Activated naive CD4-positive, alpha-beta T cell treated with Interleukin-2 at 50 U/mL for 16 hours (primary cell): Measurements from ENCODE around the gene NXPH4.

Experiments
- DNase-seq: peaks from one replicate; pipeline ENCODE4 v3.0.0-alpha.2; 2020

Gene NXPH4

DNA sequence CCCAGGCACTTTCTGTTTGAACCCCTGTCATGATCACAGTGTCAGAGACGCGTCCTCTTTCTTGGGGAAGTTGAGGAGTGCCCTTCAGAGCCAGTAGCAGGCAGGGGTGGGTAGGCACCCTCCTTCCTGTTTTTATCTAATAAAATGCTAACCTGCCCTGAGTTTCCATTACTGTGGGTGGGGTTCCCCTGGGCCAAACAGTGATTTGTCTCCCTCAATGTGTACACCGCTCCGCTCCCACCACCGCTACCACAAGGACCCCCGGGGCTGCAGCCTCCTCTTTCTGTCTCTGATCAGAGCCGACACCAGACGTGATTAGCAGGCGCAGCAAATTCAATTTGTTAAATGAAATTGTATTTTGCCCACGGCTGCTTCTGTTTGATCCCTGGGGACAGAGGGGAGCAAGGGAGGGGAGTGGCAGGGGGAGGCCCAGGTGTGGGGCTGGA lies 18.0 kb downstream of the NXPH4 start:
- DNase-seq, result no peak

DNA sequence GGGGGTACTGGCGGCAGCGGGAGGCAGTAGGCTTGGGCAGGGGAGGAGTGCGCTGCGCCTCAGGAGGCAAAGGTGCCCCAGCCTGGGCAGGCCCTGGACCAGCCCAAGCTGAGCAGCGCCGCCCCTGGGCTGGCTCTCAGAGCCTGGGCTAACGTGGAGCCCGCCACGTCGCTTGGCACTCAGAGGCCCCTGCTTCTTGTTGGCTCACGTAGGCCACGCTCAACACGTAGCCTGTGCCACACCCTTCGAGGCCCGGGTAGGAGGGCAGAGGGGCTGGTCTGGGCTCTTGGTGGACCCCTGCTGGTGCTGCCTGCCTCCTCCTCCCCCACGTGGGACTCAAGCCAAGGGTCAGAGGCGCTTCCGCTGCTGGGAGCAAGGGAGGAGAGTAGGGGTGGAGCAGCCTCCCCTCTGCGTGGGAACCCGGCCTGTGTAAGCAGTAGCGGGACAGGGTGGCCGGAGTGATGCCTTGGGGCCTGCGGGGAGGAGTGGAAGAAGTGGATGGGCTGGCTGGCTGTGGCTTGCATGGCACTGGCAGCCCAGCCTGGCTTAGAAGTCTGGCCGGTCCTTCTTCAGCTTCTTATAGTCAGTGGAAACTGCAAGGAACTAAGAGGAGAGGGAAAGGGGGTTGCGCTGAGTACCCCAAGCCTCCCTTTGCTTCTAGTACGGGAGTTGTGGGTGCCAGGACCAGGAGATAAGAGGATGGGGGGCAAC lies 18.6 kb downstream of the NXPH4 start:
- DNase-seq, result no peak

DNA sequence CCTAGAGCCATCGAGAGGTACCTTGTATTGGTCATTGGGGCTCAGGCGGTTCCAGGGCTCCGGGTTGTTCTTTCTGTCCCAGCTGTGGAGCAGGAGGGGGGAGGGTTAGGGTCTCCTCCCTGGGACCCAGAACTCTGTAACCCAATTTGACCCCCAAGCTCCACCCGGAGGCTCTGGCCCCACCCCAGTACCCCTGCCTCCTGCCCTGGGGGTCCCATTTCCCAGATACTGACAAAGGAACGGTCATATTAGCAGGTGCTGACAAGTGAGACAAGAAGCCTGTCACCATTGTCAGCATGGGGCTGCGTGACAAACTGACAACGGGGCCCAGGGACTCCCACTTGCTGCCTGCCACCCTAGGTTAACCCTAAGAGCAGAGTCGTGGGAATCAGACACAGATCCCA lies 19.1 kb downstream of the NXPH4 start:
- no peak for DNase-seq

DNA sequence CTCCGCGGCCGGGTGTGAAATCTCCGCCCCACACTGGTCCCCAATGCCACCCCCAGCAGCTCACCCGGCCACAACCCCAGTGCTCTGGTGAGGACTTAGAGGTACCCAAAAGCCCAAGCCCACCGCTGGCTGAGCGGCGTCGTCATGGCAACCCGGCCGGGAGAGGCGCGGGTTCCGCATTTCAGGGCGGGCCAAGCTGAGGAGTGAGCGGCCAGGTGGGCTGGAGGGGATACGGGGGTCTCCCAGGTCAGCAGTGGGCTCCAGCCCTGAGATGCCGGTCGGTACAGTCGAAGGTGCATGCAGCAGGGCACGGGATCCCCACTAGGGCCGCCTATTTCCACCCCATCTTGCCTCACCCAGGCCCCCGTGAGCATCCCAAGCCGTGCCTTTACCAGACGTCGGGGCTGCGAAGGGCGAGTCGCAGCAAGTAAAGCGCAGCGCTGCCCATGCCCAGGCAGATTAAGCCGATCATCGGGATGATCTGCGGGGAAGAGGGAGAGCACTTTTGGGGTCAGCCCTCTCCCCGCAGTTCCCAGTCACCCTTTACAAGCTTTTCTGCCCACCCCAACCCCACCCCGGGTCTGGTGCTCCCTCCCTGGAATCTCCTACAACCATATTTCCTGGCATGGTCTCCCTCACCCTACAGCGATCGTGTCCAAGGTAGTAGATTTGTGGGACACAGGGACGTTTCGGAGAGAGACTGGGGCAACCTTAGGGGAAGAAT lies 19.8 kb downstream of the NXPH4 start:
- no peak for DNase-seq

DNA sequence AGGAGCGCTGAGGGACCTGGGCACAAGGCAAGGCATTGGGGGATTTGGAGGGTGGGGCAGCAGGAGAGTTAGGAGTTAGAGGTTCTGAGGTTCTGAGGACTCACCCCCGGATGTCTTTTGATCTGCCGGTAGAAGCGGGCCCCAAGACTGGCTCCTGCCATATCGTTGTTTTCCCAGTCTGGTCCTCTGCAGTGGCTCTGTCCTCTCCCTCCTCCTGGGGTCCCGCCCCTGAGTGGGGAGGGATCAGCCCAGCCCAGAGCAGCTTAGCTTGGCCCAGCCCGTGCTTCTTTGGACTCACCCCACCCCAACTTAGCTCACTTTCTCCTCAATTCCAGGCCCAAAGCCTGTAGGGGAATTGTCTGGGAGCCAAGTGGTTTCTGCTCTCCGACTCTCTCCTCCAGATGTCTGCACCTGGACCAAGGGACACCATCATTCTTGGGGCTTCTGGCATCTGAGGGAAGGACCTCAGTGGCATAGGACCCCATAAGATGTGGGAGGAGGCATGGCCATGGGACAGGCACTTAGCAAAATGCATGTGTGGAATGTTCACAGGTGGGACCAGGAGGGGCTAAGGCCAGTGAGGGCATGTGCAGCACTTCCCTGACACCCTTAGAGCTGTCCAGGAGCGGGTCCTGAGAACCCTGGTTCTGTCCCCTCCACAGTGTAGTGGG lies 20.5 kb downstream of the NXPH4 start:
- DNase-seq, result no peak

DNA sequence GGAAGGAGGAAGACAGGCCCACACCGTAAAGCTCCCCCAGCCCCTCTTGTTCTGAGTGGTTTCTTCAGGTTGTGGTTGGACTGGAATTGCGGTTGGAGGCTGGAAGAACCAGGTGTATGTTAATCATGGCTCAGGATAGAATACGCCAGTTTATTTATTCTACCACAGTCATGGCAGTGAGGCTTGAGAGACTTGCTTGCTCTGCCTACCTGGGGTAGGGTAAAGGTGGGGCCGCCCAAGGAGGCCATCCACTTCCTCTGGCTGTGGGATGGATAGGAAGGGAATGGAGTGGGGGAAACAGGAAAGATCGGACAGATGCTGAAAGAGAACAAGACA lies 21.0 kb downstream of the NXPH4 start:
- no peak for DNase-seq

DNA sequence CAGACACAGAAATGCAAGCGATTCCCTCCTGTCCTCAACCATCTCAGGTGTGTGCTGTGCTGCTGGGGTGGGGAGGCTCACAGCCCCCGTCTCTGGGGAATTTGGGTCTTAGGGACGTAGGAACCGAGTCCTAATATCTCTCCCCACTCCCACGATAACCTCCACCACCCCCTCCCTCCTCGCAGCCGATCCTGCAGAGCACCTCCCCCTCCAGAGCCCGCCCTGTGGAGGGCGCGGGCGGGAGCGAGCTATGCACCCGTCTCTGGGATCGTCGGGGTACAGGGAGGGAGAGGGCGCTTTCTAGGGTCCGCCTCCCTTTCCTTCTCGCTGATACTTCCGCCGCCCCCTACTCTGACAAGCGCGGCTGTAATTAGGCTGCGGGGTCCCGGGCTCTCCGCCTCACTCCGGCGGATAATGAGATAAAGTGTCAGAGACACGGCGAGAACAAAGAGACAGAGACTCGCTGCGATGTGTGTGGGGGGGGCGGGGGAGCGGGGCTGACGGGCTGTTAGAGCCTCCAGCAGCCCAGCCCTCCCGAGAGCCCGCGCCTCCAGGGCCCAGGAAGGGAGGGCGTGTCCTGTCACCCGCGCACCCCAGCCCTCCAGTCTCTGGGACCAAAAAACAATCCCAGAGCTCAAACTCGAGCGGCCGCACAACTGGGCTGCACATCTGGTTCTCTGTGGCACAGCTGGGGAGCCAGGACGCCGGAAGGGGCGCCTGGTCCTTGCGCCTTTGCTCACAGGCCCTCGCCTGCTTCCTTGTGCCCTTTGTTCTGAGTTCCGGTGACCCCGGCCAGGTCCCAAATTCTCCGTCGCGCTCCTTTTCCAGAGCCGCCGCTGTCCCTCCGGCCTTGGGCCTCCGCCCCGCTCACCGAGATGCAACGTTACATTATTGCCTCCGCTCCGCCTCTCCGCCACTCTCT lies 21.6 kb downstream of the NXPH4 start:
- peak; percentile 43 for DNase-seq

DNA sequence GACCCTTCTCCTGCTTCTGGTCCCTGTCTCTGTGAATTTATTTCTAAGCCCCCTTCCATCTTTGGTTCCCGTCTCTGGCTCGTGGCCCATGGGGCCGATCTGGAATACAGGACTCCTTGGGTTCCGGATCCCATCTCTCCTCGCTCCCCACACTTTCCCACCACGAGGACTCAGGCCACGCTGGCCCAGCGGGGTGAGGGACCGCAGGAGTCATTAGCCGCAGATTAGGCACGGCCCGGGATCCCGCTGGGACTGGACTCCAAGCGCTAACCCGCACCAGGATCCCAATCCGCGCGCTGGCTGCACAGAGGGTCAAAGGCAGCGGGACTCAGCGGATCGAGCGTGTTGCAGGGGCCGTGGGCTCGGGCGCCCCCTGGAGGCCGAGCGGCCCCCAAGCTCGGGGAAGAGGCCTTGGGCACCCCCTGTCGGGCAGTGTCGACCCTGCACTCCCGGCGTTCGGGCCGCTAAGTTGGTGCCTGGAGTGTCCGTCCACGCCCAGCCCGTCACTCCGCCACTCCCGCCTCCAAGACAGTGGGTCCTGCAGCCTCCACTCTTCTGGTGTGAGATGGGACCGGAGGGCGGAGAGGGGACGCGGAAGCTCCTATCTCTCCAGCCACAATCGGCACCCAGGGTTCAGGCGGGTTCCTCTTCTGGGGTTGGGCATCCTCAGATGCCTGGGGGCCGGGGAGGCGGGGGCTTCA lies 22.4 kb downstream of the NXPH4 start:
- DNase-seq, result peak; percentile 91

DNA sequence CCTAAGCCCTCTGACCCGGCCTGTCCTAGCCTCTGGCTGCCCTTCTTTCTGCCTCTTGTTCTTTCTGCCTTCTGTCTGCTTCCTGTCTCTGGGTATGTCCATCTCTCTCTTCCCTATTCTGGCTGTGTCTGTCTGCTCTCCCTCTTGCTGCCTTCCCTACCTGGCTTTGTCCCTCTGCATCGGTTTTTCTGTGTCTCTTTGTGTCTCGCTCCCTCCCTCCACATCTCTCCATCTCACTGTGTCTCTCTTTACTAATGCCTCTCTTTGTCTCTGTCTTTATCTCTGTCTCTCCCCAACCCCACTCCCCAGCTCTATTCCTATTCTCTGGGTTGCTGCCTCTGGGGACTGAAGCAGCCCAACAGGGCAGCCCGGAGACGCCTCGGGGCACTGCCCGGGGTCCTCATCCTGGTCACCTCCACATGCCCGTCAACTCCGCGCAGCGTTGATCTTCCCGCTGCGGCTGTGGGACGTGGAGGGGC lies 23.0 kb downstream of the NXPH4 start:
- DNase-seq, result no peak

DNA sequence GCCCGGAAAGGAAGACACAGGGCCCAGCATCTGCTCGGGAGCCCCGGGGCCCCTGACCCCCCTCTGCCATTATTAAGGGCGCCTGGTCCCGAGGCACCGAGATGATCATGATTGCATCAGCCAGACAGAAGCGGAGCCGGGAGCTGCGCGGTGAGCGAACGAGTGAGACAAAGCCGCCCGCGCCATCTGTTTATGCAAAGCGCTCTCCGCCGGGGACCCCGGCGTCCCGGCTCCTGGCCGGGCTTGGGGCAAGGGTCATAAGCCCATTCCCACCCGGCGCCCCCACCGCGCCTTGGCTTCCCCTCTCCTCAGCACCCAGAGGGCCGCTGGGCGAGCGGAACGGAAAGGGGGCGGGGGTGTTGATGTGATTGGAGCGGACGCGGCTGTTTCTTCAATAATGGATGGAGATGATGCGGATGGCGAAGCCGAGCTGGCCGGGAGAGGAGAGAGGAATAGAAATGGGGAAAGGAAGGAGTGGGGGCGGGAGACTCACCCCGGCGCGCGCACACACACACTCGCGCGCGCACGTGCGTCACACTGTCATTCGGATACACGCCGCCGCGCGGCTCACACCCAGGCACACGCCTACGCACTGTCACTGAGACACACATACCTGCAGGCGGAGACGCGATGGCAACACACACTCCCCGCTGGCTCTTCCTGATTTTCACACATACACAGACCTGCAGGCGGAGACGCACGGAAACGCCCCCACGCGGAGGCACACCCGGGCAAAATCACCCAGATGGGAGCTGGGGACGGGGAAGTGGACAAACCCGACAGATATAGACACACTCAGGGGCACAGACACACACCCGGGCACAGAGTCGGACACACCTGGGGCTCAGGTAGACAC lies 23.7 kb downstream of the NXPH4 start:
- DNase-seq, result peak; percentile 78

DNA sequence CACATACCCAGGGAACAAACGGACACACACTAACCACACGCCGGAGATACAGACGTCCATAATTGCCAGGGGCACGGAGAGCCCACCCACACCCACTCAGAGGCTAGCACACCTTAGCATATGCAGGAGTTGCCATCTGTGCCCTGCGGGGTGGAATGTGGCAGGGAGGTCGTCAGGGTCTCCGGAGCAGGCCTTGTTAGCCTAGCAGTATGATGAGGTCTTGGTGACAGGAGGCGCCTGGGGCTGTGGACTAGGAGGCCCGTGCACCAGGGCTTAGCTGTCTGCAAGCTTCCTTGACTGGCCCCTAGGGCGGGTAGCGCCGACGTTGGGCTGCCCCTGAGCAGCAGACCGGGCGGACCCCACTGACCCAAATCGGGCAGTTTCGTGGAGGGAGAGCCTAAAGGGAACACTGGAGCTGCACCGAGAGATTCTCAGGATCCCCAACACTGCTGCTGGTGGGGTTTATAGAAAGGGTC lies 24.4 kb downstream of the NXPH4 start:
- DNase-seq, result peak; percentile 30

DNA sequence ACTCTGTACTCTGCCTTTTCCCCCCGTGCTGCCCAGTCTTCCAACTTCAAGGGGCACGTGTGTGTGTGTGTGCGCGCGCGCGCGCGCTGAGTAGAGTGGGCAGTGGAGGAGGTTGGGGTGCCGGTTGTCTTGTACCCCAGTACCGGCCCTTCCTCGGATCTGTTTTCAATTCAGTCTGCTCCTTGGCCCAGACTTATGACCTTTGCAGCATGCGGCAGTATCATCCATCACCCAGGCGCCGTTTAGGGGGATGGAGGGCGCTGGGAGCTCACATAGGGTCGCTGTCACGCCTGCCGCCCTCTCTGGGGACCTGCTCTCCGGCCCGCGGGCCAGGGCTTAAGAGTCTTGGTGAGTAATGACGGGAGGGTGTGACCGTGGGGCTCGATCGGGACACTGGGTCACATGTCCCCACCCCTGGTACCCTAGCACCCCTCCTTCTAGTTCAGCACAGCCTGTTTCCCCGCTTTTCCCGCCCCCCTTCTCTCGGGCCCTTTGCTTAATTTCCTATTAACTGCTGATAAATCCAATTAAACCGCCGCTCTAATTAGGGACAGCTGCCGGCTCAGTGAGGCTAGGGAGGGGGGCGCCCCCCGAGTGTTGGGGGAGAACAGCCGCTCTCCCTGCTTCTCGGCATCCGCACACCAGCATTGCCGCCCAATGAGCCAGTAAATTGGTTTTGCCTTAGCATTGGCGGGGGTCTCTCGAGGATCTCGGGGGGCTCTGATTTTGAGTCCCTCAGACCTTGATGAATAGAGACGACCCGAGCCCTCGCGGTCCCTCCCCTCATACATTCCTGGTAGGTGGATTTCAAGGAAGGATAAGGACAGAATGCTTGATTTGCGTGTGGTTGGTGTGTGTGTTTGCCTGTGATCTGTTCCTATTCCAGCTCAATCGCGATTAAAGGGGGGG lies 25.1 kb downstream of the NXPH4 start:
- DNase-seq, result no peak

DNA sequence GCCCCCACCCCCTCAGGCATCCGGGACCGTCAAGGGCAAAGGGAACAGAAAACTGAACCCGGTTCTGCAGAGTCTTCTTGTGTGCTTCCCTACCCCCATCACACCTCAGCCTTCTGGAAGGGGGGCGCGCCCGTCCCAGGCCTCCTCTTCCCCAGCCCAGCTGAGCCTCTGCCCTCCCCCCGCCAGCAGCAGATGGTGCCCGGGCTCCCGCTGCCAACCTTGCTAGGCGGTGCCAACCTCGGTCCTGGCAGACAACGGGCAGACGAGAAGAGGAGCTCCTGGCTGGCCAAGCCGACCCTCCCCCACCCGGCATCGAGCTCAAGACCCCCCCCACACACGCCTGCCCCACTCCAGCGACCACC lies 25.7 kb downstream of the NXPH4 start:
- DNase-seq, result no peak

DNA sequence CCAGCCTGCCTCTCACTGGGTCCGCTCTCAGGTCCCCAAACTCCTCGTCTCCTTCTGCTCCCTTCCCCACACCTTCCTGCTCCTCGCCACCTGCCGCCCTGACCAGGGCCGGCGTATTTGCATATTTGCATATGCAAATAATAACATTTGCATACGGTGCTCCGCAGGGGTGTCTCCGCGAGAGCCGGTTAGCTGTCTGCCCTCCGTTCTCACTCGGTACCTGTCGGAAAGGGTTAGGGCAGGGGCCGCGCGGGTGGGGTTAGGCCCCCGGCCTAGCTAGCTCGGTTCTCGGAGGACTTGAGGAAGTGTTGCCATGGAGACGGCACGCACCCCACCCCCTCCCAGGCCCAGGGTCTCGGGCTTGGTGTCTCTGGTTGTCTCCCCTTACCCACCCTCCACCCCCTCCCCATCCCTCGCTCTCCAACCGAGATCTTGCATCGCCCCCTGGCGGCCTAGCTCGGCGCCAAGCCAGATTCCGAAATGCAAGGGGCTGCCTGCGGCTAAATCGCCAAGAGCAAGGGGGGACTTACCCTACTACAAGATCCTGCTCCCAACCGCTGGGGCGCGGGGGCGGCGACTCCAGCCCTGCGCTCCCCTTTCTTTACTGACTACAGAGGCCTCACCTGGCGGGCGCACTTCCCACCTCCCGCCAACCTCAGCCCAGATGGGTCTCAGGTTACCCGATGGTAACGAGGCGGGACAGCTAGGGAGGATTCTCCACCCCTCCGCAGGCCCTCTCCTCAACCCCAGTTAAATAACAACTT lies 26.3 kb downstream of the NXPH4 start:
- DNase-seq, result peak; percentile 75

DNA sequence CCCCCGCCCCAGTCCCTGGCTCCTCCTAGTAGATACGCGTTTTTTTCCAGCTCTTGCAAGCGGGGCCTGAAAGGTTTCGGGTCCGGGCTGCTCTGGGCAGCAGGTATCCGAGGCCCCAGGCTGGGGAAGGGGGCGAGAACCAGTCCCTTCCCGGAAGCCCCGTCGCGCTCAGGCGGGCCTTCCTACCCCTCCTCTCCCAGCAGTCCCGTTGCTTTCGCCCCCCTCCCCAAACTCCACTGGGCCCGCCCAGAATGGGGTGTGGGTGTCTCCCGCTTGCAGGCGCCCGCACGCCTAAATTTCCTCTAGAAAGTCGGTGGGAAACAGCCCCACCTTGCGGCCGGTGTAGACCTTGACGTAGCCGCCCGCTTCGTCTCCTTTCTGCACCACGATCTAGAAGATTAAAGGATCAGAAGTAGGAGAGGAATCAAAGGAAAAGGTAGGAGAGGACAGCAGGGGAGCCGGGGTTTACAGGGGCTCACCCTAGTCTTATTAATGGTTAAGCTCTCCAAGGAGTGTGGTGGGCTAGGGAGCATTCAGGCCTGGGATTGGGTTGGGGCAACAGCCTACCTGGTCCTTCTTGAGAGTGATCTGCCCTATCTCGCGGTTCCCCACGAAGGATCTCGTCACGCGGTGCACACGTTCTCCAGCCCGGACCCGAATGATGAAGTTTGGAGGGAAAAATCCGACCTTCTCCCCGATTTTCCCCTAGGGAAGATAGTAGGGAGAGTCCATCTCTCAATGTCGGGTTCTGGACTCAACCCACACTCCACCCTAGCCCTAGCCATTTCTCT lies 27.1 kb downstream of the NXPH4 start:
- DNase-seq, result peak; percentile 83

DNA sequence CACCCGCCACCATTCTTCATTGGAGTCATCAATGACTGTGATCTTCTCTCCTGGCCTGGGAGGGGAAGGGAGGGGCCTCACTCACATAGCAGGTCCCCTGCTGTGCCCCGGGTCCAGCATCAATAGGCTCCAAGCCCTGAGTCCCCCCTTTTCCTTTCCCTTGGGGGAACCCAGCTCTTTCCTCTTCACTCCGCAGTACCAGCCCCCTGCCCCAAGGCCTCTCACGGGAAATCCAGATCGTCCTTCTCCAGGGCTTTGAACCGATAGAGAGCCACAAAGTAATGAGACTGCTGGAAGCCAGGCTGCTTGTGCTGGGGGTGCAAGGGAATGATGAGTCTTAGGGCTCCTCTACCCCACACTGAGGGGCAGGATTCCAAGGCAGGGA lies 27.7 kb downstream of the NXPH4 start:
- DNase-seq, result no peak

DNA sequence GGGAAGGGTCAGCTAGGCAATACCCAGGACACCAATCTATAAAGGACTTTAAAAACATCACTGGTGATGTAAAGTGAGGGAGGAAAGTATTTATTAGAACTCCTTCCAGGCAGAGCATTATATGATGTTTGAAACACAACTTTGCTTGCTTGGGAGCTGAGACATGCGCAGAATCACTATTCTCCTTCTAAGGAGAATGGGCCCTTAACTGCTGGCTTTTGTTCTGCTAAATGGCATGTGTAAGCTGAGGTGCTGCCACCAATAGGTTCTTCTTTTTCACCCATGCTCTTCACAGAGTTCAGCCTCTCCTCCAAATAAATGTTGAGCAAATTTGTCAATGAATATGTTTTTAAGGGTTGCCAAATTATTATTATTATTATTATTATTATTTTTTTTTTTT lies 30.4 kb downstream of the NXPH4 start:
- no peak for DNase-seq

DNA sequence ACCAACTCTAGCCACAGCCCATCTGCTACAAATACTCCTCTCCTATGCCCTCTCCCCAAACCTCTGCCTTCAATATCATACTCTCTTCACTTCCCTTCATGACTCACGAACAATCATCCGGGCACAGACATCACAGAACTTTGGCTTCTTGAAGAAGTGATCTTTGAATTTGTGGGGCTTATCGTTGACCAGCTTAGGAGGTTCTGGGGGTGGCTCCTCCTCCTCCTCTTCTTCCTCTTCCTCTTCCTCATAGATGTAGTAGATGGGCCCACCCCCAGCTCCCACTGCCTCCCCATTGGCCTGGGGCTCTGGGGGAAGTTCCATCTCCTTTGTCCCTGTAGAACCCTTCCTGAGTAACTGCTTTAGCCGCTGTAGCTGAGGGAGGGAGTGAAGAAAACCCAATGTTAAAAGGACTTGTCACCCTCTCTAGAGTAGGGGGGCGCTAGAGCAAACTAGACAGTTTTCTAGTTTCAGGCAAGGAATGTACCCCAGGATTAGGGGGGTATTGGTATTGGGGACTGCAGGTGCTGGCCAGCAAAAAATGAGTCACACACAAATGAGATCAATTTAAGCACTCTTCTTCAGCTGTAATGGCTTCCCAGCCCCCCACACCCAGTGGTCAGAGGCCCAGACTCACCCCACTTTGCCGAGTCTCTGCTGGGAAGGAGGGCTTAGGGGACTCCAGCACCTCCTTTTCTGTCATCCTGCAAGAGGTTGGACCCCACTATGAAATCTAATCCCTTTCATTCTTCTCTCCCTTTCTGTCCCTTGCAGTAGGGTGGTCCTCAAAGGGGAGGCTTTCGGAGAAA lies 32.5 kb downstream of the NXPH4 start:
- no peak for DNase-seq
